NCI-H748 (cell line): ENCODE measurements around the gene ANKRD34C.

Source experiments
- DNase-seq: peaks from one replicate; lab custom pipeline; 2025; ENCODE audit not compliant: unreplicated experiment; lab: John Stamatoyannopoulos, UW

ANKRD34C gene

DNA sequence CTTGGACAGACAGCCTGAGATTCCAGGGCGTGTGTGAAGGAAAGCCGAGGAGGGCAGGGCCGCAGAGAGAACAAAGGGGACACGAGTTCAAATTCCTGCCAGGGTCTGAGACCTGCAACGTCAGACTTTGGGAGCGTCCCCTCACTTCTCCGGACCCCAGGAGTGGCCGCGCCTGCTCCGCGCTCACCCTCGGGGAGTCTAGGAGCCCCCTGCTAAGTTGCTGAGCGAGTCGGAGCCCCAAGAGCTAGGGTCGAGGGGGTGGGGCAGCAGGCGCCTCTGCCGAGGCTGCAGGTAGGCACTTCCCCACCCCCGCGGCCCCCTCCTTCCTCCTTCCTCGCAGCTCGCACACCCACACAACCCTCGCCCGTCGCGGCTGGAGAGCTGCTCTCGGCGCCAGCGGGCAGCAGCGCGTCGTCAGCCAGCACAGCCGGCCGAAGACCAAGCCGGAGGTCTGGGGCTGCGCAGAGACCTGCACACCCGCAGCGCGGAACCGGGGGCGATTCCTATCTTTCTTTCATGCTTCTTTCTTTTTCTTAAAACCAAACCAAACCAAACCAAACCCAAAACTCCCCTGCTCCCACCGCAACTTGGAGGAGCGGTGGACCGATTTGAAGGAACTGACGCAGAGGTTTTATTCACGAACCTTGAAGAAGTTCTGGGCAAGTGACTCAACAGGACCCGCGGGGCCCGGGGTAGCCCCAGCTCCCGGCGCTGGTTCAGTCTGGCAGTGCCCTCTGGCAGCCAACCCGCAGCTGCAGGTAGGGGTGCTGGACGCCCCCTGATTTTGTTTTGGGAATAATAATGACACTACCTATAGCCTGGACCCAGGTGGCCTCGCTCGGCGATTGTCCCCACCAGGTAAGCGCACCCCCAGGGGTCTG, at the start of gene ANKRD34C:
Gene ANKRD34C (plus strand): TSS at position 352 of the 881 bp plus-strand sequence. CDS start 10,563 bp downstream, outside the sequence.
- peak; percentile 63 for DNase-seq

DNA sequence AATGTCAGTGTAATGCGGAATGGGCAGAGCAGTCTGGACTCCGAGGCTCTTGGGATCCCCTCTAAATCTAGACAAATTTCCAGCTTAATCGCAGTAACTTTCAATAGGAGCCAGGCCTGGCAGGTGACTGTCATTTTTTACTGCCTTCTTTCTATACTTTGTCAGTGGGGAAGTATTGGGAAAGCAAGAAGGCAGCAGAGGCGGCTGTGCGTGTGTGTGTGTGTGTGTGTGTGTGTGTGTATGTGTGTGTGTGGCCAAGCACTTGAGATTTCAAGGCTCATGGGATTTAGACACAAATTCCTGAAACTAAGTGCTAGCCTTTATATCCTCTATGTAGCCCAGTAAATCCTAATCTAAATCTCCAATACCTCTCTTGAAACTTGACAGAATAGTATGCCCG, 49.3 kb upstream of the ANKRD34C start:
- DNase-seq, result no peak

DNA sequence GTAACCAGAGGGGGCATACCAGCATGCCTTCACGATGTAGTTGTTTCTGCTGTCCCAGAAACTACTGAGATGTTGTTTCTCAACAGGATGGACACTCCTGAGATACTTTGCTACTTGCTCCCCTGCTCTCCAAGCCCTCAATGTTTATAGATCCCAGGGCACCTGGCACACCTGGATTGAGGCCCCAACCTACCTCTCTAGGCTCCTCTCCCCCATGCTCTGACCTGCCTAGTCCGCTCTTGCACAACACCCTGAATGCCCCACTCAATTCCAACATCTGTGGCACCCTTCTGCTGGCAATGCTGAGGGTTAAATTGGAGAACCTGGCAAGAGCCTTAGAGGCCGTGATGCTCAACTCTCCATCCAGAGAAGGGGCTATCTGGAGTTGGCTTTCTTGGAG, 42.5 kb upstream of the ANKRD34C start:
- no peak for DNase-seq

DNA sequence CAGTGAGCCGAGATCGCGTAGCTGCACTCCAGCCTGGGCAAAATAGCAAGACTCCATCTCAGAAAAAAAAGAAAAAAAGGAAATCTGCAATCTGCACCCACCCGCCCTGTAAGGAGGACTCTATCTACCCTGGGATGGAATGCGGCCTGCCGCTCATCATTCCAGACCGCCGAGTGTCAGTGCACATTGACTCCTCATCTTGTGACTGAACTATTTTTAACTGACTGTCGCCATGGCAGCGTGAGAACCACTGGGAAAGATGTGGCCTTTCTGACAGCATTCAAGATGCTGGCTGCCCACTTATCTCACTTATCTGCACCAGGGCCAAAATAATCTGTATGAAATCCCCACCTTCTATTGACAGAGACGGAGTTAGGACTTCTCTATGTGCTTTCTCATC, 38.8 kb upstream of the ANKRD34C start:
- DNase-seq, result no peak

DNA sequence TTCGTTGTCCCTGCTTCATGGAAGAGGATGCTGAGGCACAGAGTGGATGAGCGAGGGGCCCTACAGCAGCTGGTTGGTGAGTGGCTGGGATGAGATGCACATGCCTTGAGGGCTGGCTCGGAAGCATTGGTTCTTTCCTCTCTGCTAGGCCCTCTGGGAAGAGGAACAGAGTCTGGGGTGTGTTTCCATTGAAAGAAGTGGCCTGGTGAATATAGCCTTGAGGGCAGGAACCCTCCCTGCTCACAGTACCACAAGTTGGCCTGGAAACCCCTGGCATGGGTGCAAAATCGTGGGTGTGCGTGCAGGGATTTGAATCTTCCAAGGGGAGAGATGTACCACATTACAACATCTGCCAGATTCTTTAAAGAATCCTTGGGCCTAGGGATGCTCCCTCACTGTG, 37.6 kb upstream of the ANKRD34C start:
- no peak for DNase-seq

DNA sequence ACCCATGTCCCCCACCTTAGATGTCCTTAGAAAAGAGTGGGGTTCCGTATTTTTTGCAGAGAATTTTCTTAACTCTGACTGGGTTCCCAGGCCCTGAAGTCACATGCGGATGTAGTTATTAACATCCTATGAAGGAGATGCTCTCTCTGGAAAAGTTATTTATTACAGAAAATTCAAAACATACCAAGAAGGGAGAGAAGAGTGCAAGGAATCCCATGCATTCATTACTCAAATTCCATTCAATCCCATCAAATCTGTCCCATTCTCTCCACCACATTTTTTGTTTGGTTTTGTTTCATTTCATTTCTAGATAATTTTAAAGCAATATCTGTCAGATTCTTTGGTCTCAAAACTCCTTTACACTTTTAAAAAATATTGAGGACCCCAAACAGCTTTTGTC, 34.3 kb upstream of the ANKRD34C start:
- no peak for DNase-seq

DNA sequence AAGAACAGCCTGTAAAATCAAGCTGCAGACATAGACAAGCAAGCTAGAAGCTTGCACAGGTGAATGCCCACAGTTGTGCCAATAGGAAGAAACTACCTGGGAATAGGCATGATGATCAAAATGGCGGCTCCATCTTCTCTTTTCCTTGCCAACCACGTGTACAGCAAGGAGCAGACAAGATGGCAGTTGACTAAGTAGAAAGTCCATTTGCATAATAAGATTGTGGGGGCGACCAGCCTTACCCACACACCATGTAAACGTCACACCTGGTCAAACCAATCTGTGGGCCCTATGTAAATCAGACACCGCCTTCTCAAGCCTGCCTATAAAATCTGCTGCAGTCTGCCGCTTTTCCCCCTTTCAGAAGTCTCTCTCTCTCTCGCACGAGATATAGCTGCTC, 25.1 kb upstream of the ANKRD34C start:
- DNase-seq, result no peak

DNA sequence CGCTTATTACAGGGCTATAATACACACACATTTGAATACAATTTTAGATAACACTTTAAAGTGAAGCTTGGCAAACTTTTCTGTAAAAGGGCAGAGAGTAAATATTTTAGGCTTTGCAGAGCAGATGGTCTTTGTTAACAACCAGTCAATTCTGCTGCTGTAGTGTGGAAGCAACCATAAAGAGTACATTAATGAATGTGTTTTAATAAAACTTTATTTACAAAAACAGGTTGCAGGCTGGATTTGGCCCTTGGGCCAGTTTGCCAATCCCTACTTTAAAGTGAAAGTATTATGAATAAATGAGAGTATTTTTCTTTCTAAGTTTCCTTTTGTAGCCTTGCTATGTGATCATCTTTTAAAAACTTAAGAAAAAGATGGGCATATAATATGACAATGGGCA, 20.7 kb upstream of the ANKRD34C start:
- no peak for DNase-seq

DNA sequence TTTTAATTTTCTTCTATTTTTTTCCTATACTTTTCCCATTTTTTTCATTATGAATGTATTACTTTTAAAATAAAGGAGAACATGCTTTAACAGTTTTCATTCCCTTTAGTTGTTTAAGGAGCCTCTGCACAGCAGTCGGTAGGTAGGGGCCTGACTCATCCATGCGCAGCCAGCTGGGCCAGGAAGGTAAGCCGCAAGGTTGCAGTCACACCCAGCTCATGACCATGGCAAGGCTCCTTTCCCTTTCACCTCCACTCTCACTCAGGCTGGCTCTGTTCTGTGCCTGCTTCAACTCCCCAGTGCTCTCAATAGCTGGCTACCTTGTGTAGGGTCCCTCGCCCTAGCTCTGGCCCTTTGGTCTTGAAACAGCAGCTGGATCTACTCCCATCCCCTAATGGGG, 17.4 kb upstream of the ANKRD34C start:
- DNase-seq, result no peak

DNA sequence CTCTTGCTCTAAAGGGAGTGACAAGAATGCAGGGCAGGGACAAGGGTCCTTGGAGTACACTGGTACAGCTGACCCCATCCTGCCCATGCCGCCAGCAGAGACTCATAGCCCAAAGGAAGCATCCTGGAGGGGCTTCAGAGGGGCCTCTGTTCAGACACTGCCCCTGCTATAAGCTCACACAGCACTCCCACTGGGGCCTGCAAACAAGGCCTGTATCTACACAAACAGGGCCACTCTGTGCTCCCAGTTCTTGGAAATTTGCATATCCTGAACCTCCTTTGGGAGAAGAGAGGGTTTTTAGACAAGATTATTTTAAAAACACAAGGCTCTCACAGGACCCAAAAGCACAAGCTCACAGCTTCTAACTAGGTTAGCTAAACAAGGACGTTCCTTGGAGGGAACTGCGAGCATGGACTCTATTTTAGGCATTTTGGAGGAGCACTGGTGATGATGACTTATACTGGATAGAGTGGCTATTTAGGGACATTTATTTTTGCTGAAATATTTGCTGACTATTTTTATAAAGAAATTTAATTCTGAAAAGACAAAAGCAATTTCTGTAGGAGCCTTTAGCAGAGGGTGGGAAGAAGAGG, 16.4 kb upstream of the ANKRD34C start:
- no peak for DNase-seq

DNA sequence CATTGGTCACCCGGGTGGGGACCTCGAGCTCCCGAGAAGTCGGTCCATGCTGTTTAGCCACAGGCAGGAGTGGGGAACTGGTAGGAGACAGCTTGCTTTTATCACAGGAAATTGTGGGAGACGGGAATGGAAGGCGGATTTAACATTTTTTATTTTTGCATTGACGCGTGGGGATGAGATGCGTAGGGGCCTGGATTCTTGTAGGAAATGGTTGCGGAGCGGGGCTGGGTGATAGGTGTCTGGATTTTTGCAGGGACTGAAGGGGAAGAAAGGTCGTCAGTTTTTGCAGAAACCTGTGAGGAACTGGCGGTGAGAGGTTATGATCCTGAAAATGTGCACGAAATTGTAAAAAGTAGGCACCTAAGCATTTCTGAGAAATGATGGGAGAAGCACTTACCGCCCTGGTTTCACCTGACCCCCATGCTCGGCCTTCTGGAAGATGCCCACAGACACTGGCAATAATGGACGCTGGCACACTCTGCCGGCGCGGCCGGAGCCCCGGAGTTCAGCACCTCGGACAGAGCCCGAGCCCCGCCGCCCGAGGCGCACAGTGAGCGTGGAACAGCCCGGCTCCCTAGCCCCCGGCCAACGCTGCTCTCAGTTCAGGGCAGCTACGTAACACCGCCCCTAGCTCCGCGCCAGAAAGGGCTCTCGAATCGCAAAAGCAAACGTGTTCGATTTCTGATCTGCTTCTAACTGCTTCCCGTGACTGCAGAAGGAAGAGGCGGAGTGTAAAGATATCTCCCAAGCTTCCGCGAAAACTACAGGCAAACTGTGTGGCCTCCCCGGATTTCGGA, 928 bp downstream of the ANKRD34C start:
- peak; percentile 40 for DNase-seq

DNA sequence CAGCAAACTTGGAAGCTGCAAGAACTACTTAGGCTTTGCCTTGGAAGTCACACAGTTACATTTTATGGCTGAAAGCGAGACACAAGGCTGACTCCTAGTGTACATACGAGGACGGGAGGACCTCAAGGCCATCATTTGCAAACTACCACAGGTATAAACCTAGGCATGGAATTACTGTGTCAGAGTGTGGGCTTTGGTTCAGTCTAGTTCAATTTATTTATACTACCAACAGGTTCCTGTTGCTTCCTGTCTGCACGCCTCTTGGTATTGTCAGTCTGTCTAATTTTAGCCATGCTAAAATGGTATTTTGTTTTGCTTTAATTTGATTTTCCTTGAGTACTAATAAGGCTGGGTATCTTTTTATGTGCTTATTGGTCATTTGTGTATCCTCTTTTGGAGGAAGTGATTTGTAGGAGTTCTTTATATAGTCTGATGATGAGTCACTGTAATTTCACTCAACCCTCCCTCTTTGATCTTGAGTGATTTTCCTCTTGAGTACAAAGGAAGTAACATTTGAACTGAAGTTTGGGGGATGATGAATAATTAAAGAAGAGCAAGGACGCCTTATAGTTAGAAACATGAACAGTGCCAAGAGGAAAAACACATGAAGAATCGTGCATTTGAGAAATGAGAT, 8.2 kb downstream of the ANKRD34C start:
- DNase-seq, result no peak

DNA sequence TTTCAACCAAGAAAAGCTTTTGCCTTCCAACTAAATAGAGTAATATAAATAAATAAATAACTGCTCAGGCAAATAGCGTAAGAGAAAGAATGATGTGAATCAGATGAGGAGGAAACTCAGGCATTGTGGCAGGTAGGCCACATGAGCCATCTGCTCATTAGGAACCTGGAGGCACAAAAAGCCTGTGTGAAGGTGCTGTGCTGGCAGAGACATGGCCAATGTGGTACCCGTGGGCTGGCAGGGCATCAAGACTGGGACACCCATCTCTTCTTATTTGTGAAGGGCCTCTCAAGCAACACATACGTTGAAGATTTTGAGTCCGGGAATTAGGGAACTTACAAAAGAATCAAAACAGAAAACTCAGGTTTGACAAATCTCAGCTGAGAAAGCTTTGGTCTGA, 9.5 kb downstream of the ANKRD34C start:
- no peak for DNase-seq

DNA sequence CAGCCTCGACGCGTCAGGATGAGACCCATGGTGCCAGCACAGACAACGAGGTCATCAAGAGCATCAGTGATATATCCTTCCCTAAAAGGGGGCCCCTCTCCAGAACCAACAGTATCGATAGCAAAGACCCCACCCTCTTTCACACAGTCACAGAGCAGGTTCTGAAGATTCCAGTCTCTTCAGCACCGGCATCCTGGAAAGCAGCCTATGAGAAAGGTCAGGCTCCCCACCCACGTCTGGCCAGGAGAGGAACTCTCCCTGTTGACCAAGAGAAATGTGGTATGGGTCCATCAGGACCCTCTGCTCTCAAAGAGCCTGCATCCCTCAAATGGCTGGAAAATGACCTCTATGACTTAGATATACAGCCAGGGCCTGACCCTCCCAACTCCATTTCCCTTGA, 11.6 kb downstream of the ANKRD34C start:
- no peak for DNase-seq

DNA sequence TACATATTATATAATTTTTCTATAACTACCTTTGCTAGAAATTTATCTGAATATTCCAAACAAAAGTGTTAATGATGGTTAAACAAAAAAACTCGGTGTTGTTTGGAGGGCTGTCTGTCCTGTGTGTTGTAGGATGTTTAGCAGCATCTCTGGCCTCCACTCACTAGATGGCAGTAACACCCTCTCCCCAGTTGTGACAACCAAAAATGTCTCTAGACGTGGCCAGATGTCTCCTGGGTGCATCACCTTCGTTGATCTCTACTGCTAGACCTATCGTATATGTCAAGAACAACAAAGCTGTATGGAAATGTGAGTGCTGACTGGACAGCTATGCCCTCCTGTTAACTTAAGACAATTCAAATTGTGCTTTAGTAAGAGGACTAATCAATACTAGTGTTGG, 14.1 kb downstream of the ANKRD34C start:
- DNase-seq, result no peak

DNA sequence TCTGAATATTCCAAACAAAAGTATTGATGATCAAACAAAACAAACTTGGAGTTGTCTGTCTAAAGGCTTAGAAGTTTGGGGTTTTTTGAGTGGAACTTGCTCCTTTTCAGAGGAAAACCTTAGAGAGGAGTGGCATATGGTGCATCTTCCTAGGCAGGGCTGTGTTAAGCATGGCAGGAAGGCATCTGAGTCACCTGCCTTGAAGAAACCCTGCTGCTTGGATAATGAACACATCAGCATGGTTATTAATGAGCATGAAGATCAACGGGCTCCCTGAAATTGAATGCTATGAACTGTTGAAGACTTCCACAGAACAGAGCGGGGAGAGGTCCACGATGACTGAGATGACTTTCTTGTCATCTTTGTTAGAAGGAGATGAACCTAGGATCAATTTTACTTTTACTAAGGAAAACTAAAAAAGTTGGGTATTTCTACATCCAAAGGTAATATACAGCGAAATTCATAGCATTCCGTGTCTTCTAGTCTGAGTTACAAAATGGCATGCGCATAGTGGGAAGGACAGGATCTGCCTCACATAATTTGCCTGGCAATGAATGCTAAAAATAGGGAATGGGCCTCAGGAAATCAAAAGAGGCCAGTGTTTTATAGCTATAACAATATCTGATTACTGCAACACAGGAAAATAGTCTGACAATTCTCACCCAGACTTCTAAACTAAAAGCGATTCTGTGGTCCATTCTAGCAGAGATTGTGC, 16.8 kb downstream of the ANKRD34C start:
- no peak for DNase-seq

DNA sequence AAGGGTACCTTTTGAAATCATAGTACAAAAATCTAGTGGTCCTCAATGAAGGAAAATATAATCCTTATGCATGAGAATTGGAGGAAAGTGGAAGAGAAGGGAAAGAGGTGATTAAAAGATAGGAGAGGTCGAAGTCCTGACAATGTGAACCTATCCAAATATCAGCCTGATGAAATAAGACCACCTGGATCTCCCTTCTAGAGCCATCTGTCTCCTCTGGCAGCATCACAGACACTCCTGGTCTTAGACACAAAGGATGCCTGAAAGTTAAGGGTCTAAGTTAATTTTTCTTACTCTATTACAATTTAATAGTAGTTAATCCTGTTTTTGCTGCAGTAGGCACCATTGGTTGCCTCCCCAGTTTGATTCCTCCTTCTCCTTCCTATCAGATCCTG, 17.3 kb downstream of the ANKRD34C start:
- no peak for DNase-seq

DNA sequence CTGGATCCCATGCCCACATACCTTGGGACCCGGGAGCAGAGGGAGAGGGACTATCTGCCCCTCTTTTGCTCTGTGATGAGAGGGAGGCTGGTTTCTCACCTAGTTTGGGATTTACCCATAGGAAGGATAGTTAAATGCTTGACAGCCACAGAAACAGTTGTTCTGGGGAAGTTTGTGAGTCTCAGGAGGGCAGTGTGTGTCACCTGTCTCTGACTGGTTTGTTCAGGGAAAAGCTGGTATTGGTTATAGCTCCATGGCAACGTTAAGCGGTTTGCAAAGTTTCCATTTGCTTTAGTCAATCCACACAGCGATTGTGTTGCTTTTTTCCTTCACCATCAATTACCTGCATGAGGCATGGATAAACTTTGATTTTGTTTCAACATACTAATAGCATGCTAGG, 24.7 kb downstream of the ANKRD34C start:
- DNase-seq, result peak; percentile 24

DNA sequence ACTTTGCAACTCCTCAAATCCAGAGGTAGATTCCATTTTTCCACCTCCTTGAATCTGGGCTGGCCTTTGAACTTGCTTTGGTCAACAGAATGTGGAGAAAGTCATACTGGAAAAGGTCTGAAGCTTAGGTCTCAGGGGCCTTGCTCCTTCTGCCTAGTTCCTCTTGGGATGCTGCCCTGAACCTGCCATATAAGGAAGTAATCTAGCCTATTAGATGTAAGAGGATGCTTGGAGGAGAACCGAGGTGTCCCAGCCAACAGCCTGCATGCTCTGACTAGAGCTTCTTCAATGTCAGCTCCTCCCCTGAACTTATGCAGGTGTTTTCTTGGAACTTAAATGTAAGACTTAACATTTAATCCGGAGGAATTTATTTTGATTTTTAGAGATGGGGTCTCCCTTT, 26.4 kb downstream of the ANKRD34C start:
- DNase-seq, result no peak

DNA sequence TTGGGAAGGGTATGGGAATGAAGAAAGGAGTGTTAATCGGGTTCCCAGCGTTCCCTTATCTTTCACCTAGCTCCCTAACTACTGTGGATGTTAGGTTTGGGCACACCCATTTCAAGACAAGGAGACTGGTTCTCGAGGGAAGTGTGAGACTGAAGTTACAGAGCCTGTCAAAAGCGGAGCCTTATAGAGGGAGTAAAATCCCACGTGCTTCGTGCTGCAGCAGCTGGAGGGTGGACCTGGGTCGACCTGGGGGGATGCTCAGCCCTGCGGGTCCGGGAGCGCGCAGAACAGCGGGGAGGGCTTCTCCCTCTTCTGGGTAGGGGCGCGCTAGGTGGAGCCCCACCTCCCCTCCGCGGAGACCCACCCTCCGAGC, 28.1 kb downstream of the ANKRD34C start:
- DNase-seq, result peak; percentile 72
